ENCODE results near the gene SCYL1. TPM values are rescaled to one million over a fixed set of nuclear protein-coding genes. Genes with fewer than 3 reads are reported as not detected.

SCYL1 gene
- total and polyA plus RNA-seq, 2 donors (not counting 1 experiment from before 2014, with no cell fraction given): 76.5 to 85.5 TPM

DNA sequence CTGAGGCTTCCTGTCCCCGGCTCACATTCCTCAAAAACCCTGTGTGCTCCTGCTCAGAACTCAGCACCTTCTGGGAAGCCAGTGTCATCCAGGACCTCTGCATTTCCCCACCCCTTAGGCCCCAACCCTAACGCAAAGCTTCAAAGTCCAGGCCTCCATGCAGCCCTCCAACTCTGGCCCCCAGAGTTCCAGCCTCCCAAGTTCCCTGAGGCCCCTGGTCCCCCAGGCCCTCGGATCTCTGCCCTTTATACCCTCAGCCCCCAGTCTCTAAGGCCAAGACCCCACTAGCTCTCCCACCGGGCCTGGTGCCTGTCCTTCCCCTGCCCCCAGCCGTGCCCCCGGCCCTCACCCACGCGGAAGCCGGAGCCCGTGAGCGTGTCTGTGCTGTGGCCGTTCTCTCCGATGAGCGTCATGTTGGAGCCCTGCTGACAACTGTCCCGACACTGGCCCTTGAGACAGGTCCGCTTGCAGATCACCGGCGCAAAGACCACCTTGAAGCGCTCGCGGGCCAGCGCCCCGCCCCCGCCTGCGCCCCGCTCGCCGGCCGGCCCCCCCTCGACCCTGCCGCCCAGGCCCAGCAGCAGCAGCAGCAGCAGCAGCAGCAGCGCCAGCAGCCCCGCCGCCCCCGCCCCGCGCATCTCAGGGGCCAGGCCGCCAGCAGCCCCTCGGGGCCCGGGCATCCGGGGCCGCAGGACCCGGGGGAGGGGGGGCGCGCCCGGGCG is 32.6 kb downstream of the SCYL1 start:
- ChIA-PET POLR2A (interaction anchor here (0.7 to 1.1 kb wide), 3 partner anchors 11 to 701 kb away, joined by 4 to 10 read pairs (median 5); no protein-coding TSS in a partner anchor), CTCF (interaction anchor here (1.2 to 1.8 kb wide), 3 partner anchors 11 to 17 kb away, joined by 3 to 9 read pairs (median 3); partner anchors contain the start of gene ZNRD2)
- WGBS (ENCODE audit: insufficient coverage): 7% methylated on average over 47 of the region's 47 CpGs
- Mint-ChIP-seq H3K4me3 (peak overlapping the region; percentile 81), H3K9me3 (ENCODE audit: insufficient read depth) (no peaks in the 10 kb centered on the region), H3K27me3 (peaks cover 3% of the 10 kb centered on the region), H3K4me1 (peaks cover 35% of the 10 kb centered on the region), H3K27ac (peak overlapping the region; percentile 68)
- H2AFZ ChIP-seq (ENCODE audit: insufficient read depth, low read depth, low read length, poor library complexity, severe bottlenecking): peak overlapping the region; percentile 80
- H3K9ac ChIP-seq (ENCODE audit: low read length): peak overlapping the region; percentile 64
- no peaks in the 10 kb centered on the region for H3K9me3 ChIP-seq (ENCODE audit: control extremely low read depth in 1 of 3, control insufficient read depth in 2 of 3, insufficient read depth in 1 of 3, low read length in 2 of 3)
- no peaks in the 10 kb centered on the region for H3K36me3 ChIP-seq (replicated peaks in 1 of 2; ENCODE audit: control extremely low read depth in 1 of 2, control insufficient read depth in 1 of 2, extremely low read depth in 1 of 2, insufficient read depth in 2 of 2, low read length in 1 of 2)
- no peaks in the 10 kb centered on the region for H4K20me1 ChIP-seq (ENCODE audit: control insufficient read depth, insufficient read depth, low read length, poor library complexity, severe bottlenecking)
- H3K27ac ChIP-seq (ENCODE audit: low read length in 2 of 2): peak overlapping the region; percentile 27
- H3K4me2 ChIP-seq (replicated peaks; ENCODE audit: low read depth, low read length, poor library complexity, severe bottlenecking): peak overlapping the region; percentile 99
- peaks cover 17 to 40% of the 10 kb centered on the region in 2 donors for H3K4me1 ChIP-seq (ENCODE audit: control insufficient read depth in 2 of 2, insufficient read depth in 2 of 2, low read length in 2 of 2)
- no peak for DNase-seq
- no peaks in the 10 kb centered on the region for H3K27me3 ChIP-seq (replicated peaks in 1 of 4; ENCODE audit: control extremely low read depth in 1 of 4, control insufficient read depth in 3 of 4, insufficient read depth in 4 of 4, low read length in 3 of 4)
- H3K4me3 ChIP-seq (ENCODE audit: control extremely low read depth in 1 of 5, extremely low read depth in 1 of 5, insufficient read depth in 1 of 5, low read depth in 2 of 5, low read length in 4 of 5): peak overlapping the region in 4 of 5 experiments; percentile 10 to 62 (median 58)
- intact Hi-C loops (cut with micrococcal nuclease): loop anchor here (1.0 kb wide), 1 partner anchor 13 kb away; the partner anchor contains the start of gene ZNRD2
- ATAC-seq (ENCODE audit: low read depth): peak; percentile 28
- no peak for TF ChIP-seq EZH2 (IDR thresholded peaks at IDR 0.05; ENCODE audit: borderline replicate concordance, insufficient read depth, low read depth, low read length, poor library complexity, severe bottlenecking)
- no peak for TF ChIP-seq CTCF (IDR thresholded peaks at IDR 0.05)
- peaks cover 38% of the 10 kb centered on the region for H3K79me2 ChIP-seq (ENCODE audit: control insufficient read depth, insufficient read depth, low read length)

All from B cell (primary cell).